Left cardiac atrium (tissue), 4 donors: ENCODE results near the gene SLC8A3. TPM values are rescaled to one million over a fixed set of nuclear protein-coding genes. Genes with fewer than 3 reads are reported as not detected.

Experiments used
- ATAC-seq, 2 donors: fragments of 200-7000 bp; cut with Tn5 transposase; one replicate each; pipeline ENCODE4 v1.9.1; 2020; ENCODE audit warnings: mild to moderate bottlenecking in 2 of 2, moderate library complexity in 2 of 2
- DNase-seq: peaks from one replicate; pipeline ENCODE4 v3.0.0-alpha.2; 2020
- intact Hi-C, 2 donors: fragments of 100-400 bp; cut with DNase I; formaldehyde crosslinking; loops; one replicate each; pipeline versions ENCODE4 v1.14.1 to v1.15.1; 2022 to 2023
- total RNA-seq, 2 donors: library from RNA; stranded (reverse); fragmentation: NEBNext Ultra II Directional; extraction: Animal tissue kit (Norgen Biotek cat#: 25700); gene quantifications; one replicate each; pipeline ENCODE4 v1.2.1, GENCODE V29; 2021
- donor health status: DM: no; HTN: yes; CAD: no.
- donor health status: DM: no; HTN: yes; CAD: no; lungs with severe emphysema.
- donor health status: DM: yes; HTN: yes; CAD: no.
- donor health status: Dilated cardiomyopathy.

The SLC8A3 gene
- total RNA-seq, 2 donors from 2014 or later: 0.62 to 5.9 TPM

- ATAC-seq (peak; percentile 70 to 84), DNase-seq (no peak)
- intact Hi-C loops: no loop called here
These were observed 8.0 kb downstream of the SLC8A3 start for GRCh38 chr14:70180718-70181117.

- intact Hi-C loops: no loop called here
- DNase-seq (no peak), ATAC-seq (no peak)
These were observed 11.5 kb downstream of the SLC8A3 start for GRCh38 chr14:70177081-70177800.

DNA sequence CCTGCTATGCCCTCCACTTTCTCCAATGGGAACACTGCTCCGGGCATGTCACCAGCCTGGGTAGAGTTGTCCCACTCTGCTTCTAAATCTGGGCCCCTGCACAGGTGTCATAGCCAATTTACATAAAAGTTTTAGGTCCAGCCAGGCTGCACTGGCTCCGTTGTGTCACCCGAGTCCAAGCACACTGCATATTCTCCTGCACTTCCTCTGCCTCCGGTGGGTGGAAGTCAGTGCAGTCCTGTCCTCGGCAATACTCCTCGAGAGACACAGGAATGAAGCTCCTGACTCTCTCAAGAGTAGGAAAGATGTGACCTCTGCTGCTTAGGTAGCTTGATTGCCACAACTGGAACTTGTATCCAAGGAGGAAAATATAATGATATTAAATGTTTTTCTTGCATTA, 15.2 kb downstream of the SLC8A3 start:
- ATAC-seq: no peak
- DNase-seq: no peak
- intact Hi-C loops: no loop called here

GRCh38 chr14:70171726-70172125, 17.0 kb downstream of the SLC8A3 start:
- intact Hi-C loops: no loop called here
- no peak for ATAC-seq
- DNase-seq: no peak

GRCh38 chr14:70170976-70171375, 17.8 kb downstream of the SLC8A3 start:
- DNase-seq: no peak
- no peak for ATAC-seq
- intact Hi-C loops: no loop called here

DNA sequence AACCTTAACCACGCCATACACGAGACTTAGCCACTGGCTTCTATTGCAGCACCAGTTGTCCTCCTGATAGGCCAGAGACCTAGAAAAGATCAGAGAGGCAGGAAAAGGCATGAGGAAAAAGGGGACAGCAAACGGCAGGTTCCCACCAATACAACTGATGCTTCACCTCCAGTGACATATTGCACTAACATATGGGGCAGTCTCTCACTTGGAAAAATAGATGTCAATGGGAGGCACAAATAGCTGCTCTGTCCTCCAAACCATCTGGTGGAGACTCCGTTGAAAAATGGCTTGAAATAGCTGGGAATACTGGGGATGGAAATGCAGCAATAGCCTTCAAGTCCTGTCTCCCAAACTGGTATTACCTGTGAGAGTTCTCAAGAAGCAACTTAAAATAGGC, 20.3 kb downstream of the SLC8A3 start:
- DNase-seq: no peak
- intact Hi-C loops: no loop called here
- no peak for ATAC-seq

GRCh38 chr14:70166530-70167203, 22.1 kb downstream of the SLC8A3 start:
- intact Hi-C loops: no loop called here
- DNase-seq (no peak), ATAC-seq (no peak)

GRCh38 chr14:70162358-70162757, 26.4 kb downstream of the SLC8A3 start:
- DNase-seq (no peak), ATAC-seq (no peak)
- intact Hi-C loops: no loop called here

- DNase-seq (no peak), ATAC-seq (no peak)
- intact Hi-C loops: no loop called here
These were observed 32.2 kb downstream of the SLC8A3 start for GRCh38 chr14:70156592-70156991.

- ATAC-seq: no peak
- intact Hi-C loops: no loop called here
- no peak for DNase-seq
These were observed 36.0 kb downstream of the SLC8A3 start for GRCh38 chr14:70152704-70153103.

DNA sequence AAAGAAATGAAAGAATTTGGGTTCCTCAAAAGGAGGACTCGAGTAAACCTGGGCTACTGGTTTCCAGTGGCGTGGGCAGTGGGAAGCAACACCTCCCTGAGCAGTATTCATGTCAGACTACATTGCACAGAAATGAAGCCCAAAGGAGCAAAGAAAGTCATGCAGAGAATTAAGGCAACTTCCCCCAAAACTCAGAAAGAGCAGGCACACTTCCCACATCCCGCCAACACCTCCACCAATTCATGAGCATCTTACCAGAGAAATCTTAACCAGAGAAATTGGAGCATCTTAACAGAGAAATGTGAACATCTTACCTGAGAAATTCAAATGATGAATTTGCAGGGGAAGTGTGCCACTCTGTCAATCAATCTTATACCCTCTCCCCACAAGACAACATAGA, 36.7 kb downstream of the SLC8A3 start:
- ATAC-seq: no peak
- intact Hi-C loops: no loop called here

DNA sequence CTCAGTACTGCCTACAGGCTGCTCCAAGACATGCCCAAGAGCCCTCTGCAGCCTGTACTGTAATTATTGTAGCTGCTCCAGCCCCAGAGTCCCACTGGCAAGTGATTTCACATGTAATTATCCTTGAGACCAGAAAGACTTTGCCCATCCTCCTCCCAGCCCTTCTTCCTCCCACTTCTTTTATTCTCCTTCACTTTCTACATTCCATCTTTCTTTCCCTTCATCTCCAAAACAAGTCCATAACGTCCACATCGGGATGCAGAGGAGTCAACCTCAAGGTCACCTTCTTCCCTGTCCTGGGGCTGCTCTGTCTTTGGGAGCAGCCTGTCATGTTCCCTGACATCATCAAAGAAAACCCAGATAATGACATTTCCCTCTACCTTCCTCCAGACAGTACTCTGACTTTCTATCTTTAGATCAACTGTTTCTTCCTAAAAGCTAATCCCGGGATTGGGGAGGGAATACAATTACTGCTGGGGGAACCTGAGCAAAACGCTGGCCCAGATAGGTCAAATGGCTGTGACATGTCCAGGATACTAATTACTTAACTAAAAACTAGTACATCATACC, 39.1 kb downstream of the SLC8A3 start:
- ATAC-seq: no peak
- no peak for DNase-seq
- intact Hi-C loops: no loop called here

More for the DNA sequence above, 36.7 kb downstream of the SLC8A3 start:
- DNase-seq: no peak

- ATAC-seq: no peak
- intact Hi-C loops: no loop called here
- DNase-seq: no peak
These were observed 39.7 kb downstream of the SLC8A3 start for GRCh38 chr14:70148911-70149595.

DNA sequence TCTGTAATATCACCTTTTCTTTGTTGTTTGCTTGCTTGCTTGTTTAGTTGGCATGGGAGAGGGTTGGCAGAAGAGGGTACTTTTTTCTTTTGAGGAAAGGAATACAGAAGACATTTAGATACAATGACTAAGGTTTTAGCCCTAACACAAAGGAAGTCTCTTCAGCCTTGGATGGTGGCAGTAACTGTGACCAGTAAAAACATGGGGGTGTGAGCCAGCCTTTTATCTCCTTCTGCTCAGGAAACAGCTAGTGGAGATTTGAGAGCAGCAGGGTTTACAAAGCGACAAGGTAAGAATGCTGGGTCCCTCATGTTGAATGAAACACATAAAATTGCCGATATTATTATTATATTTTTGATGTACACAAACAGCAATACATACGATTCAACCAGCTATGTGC, 40.4 kb downstream of the SLC8A3 start:
- intact Hi-C loops: no loop called here
- ATAC-seq (no peak), DNase-seq (no peak)

GRCh38 chr14:70144046-70144445, 44.7 kb downstream of the SLC8A3 start:
- no peak for ATAC-seq
- DNase-seq: no peak
- intact Hi-C loops: no loop called here

DNA sequence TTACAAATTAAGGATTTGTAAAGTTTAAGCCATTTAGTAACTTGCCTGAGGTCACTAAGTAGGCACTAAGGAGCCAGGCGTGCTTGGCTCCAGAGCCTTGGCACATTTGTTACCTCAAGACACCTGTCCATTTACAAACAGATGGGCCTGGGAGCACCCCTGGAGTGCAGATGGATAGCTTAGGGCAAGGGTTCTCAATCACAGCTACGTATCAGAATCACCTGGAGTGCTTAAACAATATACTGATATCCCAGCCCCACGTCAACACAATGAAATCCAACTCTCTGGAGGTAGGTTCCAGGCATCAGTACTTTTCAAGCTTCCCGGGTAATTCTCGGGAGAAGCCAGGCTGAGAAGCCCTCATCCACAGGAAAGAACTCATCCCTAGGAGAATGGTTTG, 45.4 kb downstream of the SLC8A3 start:
- ATAC-seq: no peak
- intact Hi-C loops: no loop called here
- DNase-seq: no peak

DNA sequence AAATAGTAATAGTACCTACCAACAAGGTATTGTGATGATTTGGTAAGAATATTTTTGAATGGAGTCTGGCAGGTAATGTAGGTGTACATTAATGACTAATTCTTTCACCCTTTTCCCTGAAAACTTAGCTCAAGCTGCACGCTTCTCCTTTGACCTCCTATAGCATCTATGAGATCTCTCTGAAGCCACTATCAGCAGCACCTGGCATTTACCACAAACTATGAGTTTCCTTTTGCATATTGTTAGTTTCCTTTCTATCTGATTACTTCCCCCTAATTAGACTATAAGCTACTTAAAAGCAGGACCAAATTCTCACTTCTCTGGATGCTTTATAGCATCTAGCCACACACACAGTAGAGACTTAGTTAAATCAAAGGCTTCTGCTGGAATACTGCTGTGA, 48.1 kb downstream of the SLC8A3 start:
- intact Hi-C loops: no loop called here
- DNase-seq (no peak), ATAC-seq (no peak)

GRCh38 chr14:70139384-70139783, 49.4 kb downstream of the SLC8A3 start:
- ATAC-seq (no peak), DNase-seq (no peak)
- intact Hi-C loops: no loop called here

- no peak for DNase-seq
- intact Hi-C loops: no loop called here
- no peak for ATAC-seq
These were observed 51.0 kb downstream of the SLC8A3 start for GRCh38 chr14:70137788-70138187.

DNA sequence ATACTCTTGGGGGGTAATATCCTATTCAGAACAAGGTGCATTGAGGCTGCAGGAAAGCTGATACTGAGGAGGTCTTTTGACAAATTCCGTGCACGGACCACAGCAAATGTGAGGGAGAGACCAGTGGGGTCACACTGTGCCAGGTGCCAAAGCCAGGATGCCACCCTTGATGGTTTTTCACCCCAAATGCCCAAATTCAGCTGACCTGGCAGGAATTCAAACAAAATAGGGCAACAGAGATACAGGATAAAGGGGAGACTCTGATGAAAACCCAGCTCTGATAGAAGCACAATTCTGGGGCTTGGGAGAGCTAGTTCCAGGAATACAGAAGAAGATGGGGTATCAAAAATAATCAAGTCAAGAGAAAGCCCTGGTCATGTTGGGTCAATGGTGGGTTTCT, 55.3 kb downstream of the SLC8A3 start:
- ATAC-seq (no peak), DNase-seq (no peak)
- intact Hi-C loops: no loop called here
